Stimulated activated CD8-positive, alpha-beta memory T cell treated with anti-CD3 and anti-CD28 coated beads, Interleukin-4, amount 100 ng/mL, for 1 hour (primary cell): ENCODE data around the gene NCKAP5.
"Not testable (repeated sequence)": the region's sequence is repeated elsewhere in the genome, so short reads cannot be mapped to it uniquely, and the experiment has no call there.

Source experiments
- DNase-seq, 2 donors: peaks; one replicate each; pipeline ENCODE4 v3.0.0-alpha.2; 2020; ENCODE audit warnings: low read depth in 2 of 2, low spot score in 1 of 2

NCKAP5 gene

GRCh38 chr2:133470446-133470845 is 97.8 kb downstream of the NCKAP5 start:
- DNase-seq, result not testable (repeated sequence)

- DNase-seq, result no peak
These were observed 105.5 kb downstream of the NCKAP5 start for GRCh38 chr2:133462811-133463210.

- DNase-seq, result no peak
These were observed 106.8 kb downstream of the NCKAP5 start for GRCh38 chr2:133461484-133461883.

GRCh38 chr2:133459590-133459989 is 108.7 kb downstream of the NCKAP5 start:
- DNase-seq, result no peak

DNA sequence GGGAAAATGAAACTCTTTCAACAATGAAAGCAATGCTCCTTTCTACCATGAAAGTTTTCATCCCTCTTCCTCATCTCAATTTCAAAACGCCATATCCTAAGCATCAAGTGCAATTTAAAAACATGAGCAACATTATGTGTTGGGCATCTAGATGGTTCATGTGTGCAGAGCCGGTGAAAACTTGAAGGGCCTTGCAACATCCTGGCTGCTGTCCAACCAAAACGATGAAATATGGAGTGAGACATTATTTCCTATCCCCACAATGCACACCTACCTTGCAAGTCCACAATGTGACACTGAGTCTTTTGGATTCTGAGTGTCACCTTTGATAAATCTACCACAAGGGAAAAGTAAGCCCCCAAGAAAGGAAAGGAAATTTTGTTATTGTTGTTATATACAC is 110.0 kb downstream of the NCKAP5 start:
- DNase-seq, result no peak

- no peak for DNase-seq
These were observed 110.4 kb downstream of the NCKAP5 start for GRCh38 chr2:133457861-133458260.

- no peak for DNase-seq
These were observed 111.3 kb downstream of the NCKAP5 start for GRCh38 chr2:133456971-133457370.

DNA sequence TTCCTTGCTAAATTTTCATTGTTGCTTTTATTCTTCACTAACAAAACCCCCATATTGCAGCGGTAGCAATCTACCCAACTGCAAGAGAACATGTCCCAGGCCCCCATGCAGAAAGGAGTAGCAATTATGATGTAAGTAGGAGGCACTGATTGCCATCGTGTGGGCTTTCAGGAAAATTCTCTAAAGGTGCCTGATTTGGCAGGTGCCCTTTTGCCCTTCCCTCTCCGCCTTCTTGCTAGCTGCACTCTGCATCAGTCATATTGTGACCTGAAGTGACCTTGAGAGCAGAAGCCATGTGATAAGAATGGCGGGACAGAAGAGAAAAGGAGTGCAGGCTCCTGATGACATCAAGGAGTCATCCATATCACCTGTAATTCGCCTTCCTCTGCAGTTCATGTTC is 112.1 kb downstream of the NCKAP5 start:
- no peak for DNase-seq

- no peak for DNase-seq
These were observed 115.2 kb downstream of the NCKAP5 start for GRCh38 chr2:133453032-133453431.

DNA sequence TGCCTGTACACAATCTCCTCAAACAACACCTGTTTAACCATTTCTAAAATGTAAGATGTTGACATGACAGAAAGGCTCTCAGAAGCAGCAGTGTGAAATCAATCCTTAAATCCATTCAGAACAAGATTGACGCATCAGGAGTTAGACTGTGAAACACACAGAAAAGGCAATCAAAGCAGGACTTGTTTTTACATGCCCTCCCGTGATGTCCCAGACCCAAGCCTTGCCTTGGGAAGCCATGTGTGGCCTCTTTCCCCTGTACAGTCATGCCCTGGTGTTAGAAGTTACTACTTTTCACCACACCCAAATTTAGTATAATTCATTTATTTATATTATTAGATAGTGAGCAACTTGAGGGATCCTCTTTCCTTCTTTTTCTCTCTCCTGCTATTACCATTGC is 115.7 kb downstream of the NCKAP5 start:
- DNase-seq, result no peak

- DNase-seq, result no peak
These were observed 116.1 kb downstream of the NCKAP5 start for GRCh38 chr2:133452146-133452545.

DNA sequence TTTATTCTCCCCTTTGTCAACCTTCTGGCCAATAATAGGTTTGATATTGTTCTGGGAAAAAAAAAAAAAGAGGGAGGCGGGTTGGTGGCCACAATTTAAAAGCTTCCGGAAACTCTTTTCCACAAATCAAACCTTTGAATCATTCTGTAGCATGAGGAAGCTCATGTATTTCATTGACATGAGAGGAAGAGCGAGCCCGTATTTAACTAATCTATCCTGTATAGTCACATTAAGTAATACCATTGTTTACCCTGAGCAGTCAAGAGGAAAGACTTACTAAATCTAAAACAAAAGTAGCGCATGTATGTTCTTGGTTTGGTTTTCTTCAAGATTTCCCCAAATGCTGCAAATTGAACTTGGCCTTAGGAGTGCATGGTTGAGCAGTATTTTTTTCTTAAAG is 120.1 kb downstream of the NCKAP5 start:
- no peak for DNase-seq

- no peak for DNase-seq
These were observed 121.0 kb downstream of the NCKAP5 start for GRCh38 chr2:133447303-133447702.

DNA sequence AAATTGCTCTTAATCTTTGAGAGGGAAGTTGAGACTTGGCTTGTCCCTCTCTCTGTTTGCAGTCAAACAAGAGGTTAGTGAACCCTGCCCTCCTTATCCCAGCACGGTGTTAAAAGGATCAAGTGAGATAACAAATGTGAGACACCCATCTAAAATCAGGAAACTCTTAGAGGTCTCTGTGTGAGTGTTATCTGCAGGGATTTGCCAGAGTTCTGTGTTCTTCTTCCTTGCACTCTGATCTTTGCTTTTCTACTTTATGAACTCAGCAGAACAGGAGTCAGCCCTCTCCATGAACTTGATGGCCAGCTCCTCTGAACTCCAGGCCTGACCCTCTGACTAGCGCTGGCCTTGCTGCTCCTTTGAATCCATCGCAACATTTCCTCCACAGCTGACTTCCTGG is 123.8 kb downstream of the NCKAP5 start:
- DNase-seq, result no peak

- no peak for DNase-seq
These were observed 125.9 kb downstream of the NCKAP5 start for GRCh38 chr2:133442393-133442792.

- DNase-seq, result no peak
These were observed 128.7 kb downstream of the NCKAP5 start for GRCh38 chr2:133439565-133439920.

GRCh38 chr2:133438848-133439564 is 129.3 kb downstream of the NCKAP5 start:
- DNase-seq, result no peak

DNA sequence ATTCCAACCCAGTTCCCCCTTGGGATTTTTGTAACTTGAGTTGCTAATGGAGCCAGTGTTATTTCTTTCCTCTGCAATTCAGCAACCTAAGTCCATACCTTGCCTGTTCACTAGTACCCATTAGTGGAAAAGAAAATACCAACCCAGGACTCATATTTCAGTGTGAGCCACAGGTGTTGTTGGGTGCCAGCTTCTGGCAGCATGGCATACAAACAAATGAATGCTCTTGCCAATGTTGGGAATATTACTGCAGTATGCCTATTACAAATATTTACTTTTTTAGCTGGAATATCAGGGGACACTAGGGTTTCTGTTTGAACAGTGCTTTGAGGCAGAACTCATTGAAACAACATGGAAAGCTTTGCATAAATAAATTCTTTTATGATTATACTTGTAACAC is 130.2 kb downstream of the NCKAP5 start:
- no peak for DNase-seq

GRCh38 chr2:133437492-133437891 is 130.8 kb downstream of the NCKAP5 start:
- DNase-seq, result no peak

DNA sequence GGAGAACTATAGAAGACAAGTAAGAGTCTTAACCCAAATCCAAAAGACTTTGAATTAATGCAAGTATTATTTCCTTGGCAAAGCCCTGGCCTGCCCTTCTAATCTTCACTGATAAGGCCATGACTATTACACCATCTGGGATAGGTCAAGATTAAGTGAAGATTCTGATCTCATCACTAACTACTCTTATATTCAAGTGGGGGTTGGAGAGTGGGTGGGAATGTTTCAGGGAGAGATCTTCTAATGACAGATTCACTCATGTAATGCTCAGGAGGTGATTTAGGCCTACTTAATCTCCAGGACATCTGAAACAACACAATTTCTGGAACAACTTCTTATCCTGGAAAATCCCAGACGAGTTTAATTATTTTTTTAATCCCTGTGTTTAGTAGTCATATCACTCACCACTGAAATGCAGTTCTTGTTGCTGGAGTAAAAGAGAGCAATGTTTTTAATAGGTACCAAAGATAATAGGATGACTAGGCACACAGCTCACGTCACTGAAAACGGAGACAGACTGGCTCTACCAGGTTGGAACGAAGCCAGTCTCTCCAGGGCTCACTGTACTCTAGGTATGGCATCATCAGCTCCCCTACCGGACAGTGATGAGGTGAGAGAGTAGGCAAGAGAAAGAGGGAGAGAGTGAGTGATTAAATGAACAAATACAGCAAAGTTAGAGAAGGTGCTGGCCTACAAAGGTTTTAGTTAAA is 133.1 kb downstream of the NCKAP5 start:
- DNase-seq, result no peak

GRCh38 chr2:133433455-133434451 is 134.5 kb downstream of the NCKAP5 start:
- DNase-seq, result no peak

DNA sequence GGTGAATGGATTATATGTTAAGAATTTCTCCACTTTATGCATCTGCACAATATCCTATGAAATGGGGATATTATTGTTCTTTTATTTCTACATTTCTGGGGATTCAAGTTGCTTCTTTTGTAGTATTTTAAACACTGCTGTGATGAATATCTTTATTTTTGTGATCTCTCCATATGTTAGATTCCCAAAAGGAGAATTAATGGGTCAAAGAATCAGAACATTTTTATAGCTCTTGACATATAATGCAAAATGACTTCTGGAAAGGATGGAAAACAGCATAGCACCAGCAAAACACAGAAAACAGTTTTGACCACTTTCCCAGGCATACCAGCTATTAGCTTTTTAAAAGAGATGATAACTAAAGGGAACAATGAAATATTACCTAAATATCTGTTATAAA is 135.5 kb downstream of the NCKAP5 start:
- no peak for DNase-seq
